GM20000 (cell line): ENCODE results near the gene XCR1.
A peak's percentile ranks its signal among the peaks of the same experiment; 100 is the strongest.

Source experiments
- DNase-seq: peaks from one replicate; pipeline ENCODE4 v3.0.0; 2012; ENCODE audit warnings: low spot score
- CTCF ChIP-seq: IDR thresholded peaks from 2 replicates; pipeline ENCODE4 v1.5.1; 2012; ENCODE audit warnings: mild to moderate bottlenecking, control low read depth; ENCODE audit errors: extremely low read depth, missing control alignments

Gene XCR1

GRCh38 chr3:46024131-46024530, 3.2 kb downstream of the XCR1 start:
- no peak for DNase-seq
- TF ChIP-seq CTCF: no peak

- TF ChIP-seq CTCF: no peak
- no peak for DNase-seq
These were observed 4.1 kb downstream of the XCR1 start for GRCh38 chr3:46022909-46023785.

DNA sequence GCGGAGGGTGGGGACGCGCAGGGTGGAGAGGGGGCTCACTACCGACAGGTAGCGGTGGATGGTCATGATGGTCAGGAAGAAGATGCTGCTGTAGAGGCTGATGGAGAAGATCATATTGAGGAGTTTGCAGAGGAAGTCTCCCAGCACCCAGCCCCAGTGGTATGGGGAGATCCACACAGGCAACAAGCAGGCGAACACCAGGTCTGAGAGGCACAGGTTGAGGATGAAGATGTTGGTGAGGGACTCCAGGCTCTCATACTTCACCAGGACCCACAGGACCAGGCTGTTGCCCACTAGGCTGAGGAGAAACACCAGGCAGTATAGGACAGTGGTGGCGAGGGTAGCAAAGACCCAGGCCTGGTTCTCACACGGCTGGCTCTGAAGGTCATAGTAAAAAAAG, 5.8 kb downstream of the XCR1 start:
- DNase-seq: no peak
- no peak for TF ChIP-seq CTCF

DNA sequence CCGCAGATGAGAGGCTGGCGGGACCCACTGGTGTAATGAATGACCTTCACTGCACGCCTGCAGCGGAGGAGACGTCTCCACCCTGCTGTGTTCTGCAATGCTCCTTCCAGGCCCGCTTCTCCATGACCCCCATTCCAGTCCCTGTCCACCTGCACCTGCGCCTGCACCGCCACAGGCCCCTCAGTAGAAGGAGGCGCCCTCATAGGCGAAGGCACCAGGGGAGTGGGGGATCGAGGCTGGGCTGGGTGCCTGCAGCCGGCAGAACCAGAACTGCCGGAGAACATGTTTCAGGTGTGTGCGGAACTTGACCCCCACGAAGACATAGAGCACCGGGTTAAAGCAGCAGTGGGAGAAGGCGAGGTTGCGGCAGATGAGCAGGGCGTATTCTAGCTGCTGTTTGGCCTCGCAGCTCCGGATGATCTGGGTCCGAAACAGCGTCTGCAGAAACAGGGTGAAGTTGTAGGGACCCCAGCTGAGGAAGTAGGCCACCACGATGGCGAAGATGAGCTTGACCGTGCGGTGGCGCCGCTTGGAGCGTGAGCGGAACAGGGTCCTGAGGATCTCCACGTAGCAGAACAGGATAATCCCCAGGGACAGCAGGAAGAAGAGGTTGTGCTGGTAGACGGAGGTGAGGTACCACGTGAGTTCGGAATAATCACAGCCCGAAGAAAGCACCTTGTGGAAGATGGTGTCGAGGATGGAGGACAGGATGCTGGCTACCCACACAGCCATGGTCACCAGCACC, 6.3 kb downstream of the XCR1 start:
- no peak for DNase-seq
- no peak for TF ChIP-seq CTCF

GRCh38 chr3:46019707-46020106, 7.6 kb downstream of the XCR1 start:
- no peak for DNase-seq
- TF ChIP-seq CTCF: no peak

DNA sequence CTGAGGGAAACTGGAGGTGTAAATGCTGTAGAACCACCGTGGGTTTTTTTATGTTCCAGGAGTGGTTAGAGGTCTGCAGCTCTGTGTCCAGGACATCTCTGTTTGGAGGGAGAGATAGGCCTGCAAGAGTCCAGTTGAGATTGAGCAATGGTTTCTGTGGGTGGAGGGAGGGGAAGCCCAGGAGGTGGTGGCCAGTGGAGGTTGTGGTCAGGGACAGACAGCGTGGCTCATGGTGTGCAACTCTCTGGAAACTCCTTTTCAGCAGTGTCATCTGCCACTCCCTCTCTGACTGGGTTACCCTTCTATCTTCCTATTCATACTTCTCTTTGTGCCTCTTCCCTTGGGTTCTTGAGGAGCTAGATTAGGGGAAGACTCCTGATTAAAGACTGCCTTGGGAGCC, 9.6 kb downstream of the XCR1 start:
- no peak for TF ChIP-seq CTCF
- DNase-seq: peak; percentile 51

DNA sequence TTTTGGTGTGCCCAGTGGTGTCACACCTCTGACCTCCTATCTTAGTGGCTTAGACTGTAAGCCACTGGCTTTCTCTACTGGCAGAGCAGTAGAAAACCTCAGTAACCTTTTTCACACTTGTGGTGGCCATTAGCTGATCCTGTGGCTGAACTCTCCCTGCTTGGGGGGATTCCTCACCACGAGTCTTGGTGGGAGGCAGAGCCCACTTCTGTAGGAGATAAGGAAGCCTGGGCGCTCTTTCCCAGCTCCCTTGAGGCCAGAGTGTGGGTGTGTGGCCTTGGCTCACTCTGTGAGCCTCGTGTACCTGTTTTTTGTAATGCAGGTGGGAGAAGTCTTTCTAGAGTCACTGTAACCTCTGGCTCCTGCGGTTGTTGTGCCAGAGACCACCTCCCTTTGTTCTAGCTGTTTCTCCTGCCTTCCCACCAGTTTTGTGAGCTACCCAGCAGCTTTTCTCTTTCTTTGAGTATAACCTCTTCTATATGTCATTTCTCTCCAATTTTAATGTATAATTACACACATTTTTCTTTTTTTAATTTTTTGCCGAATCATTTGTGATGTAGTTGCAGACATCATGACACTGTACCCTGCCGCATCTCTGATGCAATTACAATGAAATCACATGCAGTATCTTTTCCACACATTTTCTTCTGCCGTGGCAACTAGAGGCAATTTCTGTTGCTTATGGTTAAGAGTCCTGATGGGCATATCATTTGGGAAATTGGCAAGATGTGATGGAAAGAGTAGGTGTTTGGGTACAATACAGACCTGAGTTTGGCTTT, 13.8 kb downstream of the XCR1 start:
- no peak for DNase-seq
- no peak for TF ChIP-seq CTCF
